Epidermal melanocyte (primary cell): ENCODE results near the gene SLC16A1.
A peak's percentile ranks its signal among the peaks of the same experiment; 100 is the strongest.
"Not testable (repeated sequence)": the region's sequence is repeated elsewhere in the genome, so short reads cannot be mapped to it uniquely, and the experiment has no call there.

ENCODE experiments used
- DNase-seq: peaks from one replicate; pipeline ENCODE4 v3.0.0; 2011; ENCODE audit warnings: low spot score; ENCODE audit not compliant: insufficient read length

Gene SLC16A1

DNA sequence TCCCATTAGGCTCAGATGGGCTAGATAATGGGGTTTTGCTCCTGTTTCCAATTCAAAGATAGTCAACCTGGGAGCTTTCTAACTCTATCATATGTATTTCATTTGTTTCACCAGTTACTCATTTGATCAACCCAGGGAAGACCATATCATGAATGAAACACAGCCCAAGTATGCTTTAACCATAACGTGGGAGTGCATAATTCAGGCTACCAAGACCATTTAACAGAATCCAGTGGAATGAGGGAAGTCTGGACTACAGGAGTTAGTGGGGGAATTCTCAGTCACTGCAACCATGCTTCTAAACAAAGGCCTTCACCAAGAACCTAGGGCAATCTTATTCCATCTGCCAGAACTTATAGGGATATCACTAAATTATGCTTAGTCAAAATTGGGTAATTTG is 15.0 kb upstream of the SLC16A1 start:
- no peak for DNase-seq

- DNase-seq, result no peak
Observed at GRCh38 chr1:112964347-112964746, 8.4 kb upstream of the SLC16A1 start.

DNA sequence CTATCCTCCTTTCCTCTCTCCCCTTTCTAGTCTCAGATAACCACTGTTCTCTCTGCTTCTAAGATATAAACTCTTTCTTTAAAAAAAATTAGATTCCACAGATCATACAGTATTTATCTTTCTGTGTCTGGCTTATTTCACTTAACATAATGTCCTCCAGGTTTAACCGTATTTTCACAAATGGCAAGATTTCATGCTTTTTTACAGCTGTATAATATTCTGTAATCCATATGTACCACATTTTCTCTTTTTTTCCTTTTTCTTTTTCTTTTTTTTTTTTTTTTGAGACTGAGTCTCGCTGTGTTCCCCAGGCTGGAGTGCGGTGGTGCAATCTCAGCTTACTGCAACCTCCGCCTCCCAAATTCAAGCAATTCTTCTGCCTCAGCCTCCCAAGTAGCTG is 5.1 kb upstream of the SLC16A1 start:
- DNase-seq, result no peak

DNA sequence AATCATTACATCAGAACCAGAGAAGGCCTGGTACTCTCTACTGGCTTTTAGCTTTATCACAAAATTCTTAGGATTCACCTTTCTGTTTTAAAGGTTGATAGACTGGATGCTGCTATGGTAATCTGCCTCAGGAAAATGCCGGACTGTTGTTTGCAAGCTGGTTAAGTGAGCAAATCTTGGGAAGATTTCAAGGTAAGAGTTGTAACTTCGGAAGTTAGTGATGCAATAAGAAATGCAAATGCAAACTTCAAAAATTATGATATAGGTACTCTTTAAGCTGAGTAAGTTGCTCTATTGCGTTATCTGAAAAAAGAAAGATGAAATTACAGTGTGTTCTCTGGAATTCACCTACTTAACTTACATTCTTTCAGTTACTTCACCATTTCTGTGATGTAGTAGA is 4.4 kb upstream of the SLC16A1 start:
- DNase-seq, result no peak

DNA sequence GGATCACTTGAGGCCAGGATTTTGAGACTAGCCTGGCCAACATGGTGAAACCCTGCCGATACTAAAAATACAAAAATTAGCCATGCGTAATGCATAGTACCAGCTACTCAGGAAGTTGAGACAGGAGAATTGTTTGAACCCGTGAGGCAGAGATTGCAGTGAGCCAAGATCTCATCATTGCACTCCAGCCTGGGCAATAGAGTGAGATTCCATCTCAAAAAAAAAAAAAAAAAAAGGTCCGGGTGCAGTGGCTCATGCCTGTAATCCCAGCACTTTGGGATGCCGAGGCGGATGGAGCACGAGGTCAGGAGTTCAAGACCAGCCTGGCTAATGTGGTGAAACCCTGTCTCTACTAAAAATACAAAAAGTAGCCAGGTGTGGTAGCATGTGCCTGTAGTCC is 2.2 kb upstream of the SLC16A1 start:
- not testable (repeated sequence) for DNase-seq

GRCh38 chr1:112957133-112957812 is 1.3 kb upstream of the SLC16A1 start:
- peak; percentile 70 for DNase-seq

DNA sequence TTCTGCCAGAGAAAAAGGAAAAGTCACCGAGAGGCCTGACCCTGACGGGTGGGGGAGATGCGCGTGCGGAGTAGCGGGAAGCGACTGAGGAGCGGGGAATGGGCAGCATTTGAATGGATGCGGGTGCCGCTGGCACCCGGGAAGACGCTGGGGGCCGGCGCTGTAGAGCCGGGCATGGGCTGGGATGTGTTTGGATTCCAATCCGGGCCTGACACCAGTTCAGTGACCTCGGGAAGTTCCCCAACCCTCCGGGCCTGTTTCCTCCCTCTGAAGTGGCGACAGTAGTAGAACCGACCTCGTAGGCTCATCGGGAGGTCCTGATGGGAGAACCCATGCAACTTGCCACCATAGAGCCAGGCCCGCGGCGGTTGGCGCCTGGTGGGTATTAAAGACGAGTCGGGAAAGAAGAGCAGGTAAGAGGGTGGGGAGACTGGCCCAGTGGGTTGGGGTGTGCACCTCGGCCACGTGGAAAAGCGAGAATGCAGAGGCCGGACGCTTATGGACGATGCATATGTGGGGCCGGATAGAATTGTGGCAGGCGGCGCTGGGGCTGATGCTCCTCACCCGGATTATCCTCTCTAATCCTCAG is 642 bp upstream of the SLC16A1 start:
- no peak for DNase-seq

DNA sequence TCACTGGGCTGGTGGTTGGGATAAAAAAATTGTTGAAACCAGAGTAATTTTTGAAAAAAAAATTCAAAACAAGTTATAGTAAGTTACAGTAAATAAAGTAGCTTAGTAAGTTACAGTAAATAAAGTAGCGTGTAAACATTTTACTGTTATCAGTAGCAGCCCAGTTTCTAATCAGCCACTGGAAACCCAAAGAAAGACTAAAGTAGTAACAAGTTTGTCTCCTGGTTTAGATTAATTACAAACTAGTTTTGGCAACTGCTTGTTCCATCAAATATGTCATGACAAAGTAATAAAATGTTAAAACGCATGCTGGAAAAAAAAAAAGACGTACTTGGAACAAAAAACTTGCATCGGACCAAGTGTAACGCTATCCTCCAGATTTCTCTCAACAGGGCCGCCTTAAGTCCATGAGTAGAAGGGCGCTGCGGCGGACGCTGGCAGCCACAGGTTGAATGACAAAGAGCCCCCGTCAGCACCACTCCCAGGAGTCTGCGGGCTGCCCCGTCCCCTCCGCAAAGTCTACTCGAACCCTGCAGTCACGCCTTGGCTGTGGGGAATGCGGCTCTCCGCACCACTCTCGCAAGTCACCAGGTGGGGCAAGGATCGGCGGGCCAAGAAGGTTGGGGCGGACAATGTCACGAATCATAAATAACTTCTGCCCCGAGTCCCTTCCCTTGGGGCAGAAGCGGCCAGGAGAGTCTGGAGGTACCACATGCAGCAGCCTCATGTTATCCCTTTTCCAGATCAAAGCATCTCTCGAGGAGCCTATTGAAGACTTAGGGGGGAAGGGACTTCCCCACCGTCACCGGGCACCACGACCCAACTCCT is 837 bp downstream of the SLC16A1 start:
- no peak for DNase-seq

DNA sequence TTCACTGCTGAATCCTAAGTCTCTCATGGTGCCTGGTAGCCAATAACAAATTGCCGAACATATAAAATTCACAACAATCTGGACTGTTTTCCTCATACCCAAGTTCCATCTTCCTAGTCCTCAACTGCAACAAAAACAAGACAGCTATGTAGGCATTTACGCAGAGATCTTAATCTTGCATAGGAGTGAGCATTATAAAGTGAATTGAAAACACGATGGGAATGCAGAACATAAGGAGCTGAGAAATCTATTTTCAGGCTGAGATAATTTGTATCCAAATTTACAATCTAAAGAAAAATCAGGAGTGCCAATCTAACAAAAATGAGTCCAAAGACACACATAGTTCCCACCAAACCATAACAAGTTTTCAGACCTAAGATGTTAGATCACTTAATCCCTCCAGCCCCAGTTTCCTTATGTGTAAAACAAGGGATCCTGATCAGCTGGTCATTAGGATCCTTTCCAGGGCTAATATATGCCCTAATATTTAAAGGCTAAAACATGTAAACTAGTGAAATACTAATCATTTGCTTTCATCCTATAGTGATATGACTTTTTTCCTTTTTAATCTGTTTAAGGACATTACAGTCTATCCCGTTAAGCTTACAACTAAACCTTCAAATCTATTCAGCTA is 1.9 kb downstream of the SLC16A1 start:
- no peak for DNase-seq

DNA sequence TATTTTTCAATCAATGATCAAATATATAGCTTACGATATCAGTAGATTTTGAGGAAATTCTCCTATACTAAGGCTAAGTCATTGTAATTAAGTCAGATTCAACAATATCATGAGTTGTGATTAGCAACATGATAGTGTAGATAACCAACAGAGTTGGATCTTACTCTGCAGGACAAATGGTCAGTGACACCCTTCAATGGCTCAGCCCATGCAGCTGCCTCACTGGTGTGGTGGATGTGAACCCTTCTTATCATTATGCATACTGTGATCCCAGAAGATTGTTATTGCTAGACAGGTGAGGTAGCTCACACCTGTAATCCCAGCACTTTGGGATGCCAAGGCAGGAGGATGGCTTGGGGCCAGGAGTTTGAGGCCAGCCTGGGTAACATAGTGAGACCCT is 5.6 kb downstream of the SLC16A1 start:
- DNase-seq, result no peak

- no peak for DNase-seq
Observed at GRCh38 chr1:112946683-112947082, 9.3 kb downstream of the SLC16A1 start.

DNA sequence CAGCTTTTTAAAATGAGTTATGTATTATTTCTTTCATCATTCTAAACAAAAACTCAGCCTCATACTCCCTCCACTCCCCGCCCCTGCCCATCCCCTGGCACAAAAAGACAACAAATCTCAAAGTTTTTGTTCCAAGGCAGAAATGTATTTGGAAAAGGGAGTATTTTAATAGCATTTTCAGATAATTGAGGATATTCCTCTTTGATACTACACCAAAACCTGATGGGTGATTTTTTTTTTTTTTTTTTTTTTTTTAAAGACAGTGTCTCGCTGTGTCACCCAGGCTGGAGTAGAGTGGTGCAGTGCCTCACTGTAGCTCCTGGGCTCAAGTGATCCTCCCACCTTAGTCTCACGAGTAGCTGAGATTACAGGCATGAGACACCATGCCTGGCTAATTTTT is 16.2 kb downstream of the SLC16A1 start:
- no peak for DNase-seq

DNA sequence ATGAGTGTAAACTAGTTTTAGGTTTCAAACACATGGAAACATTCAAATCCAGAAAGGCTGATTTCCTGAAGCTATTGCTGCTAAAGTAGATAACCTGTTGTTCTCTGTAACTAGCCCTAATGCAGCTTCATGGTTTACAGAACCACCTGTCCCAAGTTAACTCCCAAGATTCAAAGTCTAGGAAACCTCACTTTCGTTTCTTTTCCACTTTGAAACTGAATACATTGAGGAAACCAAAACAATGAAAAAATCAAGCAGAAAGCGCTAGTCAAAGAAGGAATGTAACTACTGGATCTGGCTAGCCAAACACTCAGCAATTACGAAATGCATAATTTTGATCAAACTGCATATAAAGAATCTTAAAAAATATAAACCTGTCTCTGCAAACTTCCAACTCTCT is 17.8 kb downstream of the SLC16A1 start:
- no peak for DNase-seq

- DNase-seq, result peak; percentile 41
Observed at GRCh38 chr1:112937495-112937894, 18.5 kb downstream of the SLC16A1 start.

GRCh38 chr1:112937070-112937469 is 18.9 kb downstream of the SLC16A1 start:
- no peak for DNase-seq

DNA sequence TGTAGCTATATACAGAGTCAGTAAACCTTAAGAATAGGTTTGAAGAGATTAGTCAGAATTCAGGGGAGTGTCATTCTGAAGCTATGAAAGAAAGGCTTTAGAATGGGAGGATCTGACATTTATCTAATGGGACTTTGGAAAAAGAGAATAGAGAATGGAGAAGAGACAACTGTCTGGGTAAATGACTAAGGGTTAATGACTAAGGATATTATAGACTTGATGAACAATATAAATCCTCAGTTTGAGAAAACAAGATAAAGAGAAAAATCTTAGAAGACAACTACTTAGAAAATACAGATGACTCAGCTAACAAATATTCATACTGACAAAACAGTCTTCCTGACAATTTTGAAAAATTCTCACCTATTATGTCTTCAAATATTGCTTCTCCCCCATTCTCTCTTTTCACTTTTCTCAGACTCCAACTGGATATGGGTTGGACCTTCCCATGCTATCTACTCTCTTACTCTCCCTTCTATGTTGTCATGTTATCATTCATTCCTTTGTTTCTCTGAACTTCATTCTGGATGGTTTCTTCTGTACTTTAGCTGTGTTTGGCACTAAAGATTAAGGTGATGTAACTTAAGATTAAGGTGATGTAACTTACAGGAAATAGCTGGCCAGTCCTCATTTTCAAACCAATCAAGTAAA is 20.4 kb downstream of the SLC16A1 start:
- DNase-seq, result no peak

DNA sequence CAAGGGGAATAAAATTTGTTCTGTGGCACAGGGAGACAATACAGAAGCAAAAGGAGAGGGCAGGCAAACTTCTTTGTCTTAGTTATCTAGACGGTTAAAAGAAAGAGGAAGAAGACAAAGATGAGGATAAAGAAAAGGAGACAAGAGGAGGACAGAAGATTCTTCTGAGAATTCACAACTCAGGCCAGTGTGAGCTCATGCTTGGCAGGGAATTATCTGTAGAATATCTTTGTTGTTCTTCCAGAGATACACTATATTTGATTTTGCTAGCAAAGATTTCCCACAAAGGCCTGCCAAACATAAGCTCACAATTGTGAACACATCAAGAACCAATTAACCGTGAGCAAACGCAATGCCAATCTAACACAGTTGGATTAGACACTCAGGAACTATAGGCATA is 21.4 kb downstream of the SLC16A1 start:
- DNase-seq, result no peak

GRCh38 chr1:112933820-112934571 is 22.0 kb downstream of the SLC16A1 start:
- DNase-seq, result no peak

DNA sequence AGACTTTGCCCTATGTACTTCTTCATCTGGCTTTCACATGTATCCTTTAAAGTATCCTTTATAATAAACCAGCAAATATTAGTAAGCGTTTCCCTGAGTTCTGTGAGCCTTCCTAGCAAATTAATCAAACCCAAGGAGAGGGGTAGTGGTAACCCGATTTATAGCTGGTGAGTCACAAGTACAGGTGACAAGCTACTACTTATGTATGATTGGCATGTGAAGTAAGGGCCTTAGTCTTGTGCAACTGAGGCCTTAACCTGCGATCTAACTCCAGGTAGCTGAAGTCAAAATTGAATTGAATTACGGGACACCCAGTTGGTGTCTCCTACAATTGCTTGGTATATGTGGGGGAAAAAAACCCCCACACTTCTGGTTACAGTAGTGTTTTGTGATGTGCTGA is 26.0 kb downstream of the SLC16A1 start:
- no peak for DNase-seq

GRCh38 chr1:112927462-112927990 is 28.5 kb downstream of the SLC16A1 start:
- DNase-seq, result no peak

- no peak for DNase-seq
Observed at GRCh38 chr1:112926858-112927257, 29.1 kb downstream of the SLC16A1 start.
